Measurements from ENCODE around the gene STUB1.

GRCh38 chr16:705431-706188 lies 25.4 kb downstream of the STUB1 start, which contains the start of gene FBXL16:
- TF ChIP-seq TSHZ2 (CRISPR knock-in tag; IDR thresholded peaks at IDR 0.05) = 0 out of 2 replicates have a peak, but pooled peaks have one; percentile 41
- no peak for TF ChIP-seq ARNTL (CRISPR knock-in tag; IDR thresholded peaks at IDR 0.05; ENCODE audit: borderline replicate concordance, low read depth)
- TF ChIP-seq, protein P1, sequence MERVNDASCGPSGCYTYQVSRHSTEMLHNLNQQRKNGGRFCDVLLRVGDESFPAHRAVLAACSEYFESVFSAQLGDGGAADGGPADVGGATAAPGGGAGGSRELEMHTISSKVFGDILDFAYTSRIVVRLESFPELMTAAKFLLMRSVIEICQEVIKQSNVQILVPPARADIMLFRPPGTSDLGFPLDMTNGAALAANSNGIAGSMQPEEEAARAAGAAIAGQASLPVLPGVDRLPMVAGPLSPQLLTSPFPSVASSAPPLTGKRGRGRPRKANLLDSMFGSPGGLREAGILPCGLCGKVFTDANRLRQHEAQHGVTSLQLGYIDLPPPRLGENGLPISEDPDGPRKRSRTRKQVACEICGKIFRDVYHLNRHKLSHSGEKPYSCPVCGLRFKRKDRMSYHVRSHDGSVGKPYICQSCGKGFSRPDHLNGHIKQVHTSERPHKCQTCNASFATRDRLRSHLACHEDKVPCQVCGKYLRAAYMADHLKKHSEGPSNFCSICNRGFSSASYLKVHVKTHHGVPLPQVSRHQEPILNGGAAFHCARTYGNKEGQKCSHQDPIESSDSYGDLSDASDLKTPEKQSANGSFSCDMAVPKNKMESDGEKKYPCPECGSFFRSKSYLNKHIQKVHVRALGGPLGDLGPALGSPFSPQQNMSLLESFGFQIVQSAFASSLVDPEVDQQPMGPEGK (CRISPR knock-in tag; IDR thresholded peaks at IDR 0.05; ENCODE audit: borderline replicate concordance) = no peak
- no peak for TF ChIP-seq ZNF565 (CRISPR knock-in tag; conservative IDR thresholded peaks at IDR 0.05; ENCODE audit: low read depth)
- TF ChIP-seq, protein P2, sequence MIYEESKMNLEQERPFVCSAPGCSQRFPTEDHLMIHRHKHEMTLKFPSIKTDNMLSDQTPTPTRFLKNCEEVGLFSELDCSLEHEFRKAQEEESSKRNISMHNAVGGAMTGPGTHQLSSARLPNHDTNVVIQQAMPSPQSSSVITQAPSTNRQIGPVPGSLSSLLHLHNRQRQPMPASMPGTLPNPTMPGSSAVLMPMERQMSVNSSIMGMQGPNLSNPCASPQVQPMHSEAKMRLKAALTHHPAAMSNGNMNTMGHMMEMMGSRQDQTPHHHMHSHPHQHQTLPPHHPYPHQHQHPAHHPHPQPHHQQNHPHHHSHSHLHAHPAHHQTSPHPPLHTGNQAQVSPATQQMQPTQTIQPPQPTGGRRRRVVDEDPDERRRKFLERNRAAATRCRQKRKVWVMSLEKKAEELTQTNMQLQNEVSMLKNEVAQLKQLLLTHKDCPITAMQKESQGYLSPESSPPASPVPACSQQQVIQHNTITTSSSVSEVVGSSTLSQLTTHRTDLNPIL (CRISPR knock-in tag; IDR thresholded peaks at IDR 0.05; ENCODE audit: low read depth) = no peak
- TF ChIP-seq RARB (CRISPR knock-in tag; IDR thresholded peaks at IDR 0.05) = no peak
- TF ChIP-seq OSR1 (CRISPR knock-in tag; IDR thresholded peaks at IDR 0.05) = no peak
- no peak for TF ChIP-seq ZFP30 (CRISPR knock-in tag; IDR thresholded peaks at IDR 0.05)
- TF ChIP-seq CSDC2 (CRISPR knock-in tag; IDR thresholded peaks at IDR 0.05) = 0 out of 2 replicates have a peak, but pooled peaks have one; percentile 33
- TF ChIP-seq ZFP3 (CRISPR knock-in tag; IDR thresholded peaks at IDR 0.05) = no peak
- no peak for TF ChIP-seq ZNF8 (CRISPR knock-in tag; IDR thresholded peaks at IDR 0.05)

Data from SK-N-SH treated with all-trans-retinoic acid at 6 μM for 48 hours (cell line).